Activated CD4-positive, CD25-positive, alpha-beta regulatory T cell treated with anti-CD3 and anti-CD28 coated beads, Interleukin-2, amount 50 U/mL, for 72 hours (primary cell): Measurements from ENCODE around the gene SSU72.
A peak's percentile ranks its signal among the peaks of the same experiment; 100 is the strongest.
"Not testable (repeated sequence)": the region's sequence is repeated elsewhere in the genome, so short reads cannot be mapped to it uniquely, and the experiment has no call there.

Experiments used
- DNase-seq: peaks from one replicate; pipeline ENCODE4 v3.0.0; 2021

SSU72 gene

GRCh38 chr1:1609822-1610485 lies 35.3 kb upstream of the SSU72 start:
- DNase-seq = no peak

GRCh38 chr1:1606232-1606631 lies 31.6 kb upstream of the SSU72 start:
- no peak for DNase-seq

GRCh38 chr1:1605724-1606123 lies 31.1 kb upstream of the SSU72 start:
- no peak for DNase-seq

GRCh38 chr1:1605034-1605591 lies 30.4 kb upstream of the SSU72 start:
- DNase-seq = no peak

GRCh38 chr1:1604374-1605033 lies 29.8 kb upstream of the SSU72 start:
- no peak for DNase-seq

GRCh38 chr1:1603671-1604373 lies 29.2 kb upstream of the SSU72 start:
- no peak for DNase-seq

GRCh38 chr1:1602968-1603506 lies 28.4 kb upstream of the SSU72 start:
- DNase-seq = no peak

- DNase-seq = no peak
These were observed 27.8 kb upstream of the SSU72 start for GRCh38 chr1:1602304-1602967.

GRCh38 chr1:1601564-1602303 lies 27.1 kb upstream of the SSU72 start:
- DNase-seq = peak; percentile 30

GRCh38 chr1:1600861-1601563 lies 26.3 kb upstream of the SSU72 start:
- no peak for DNase-seq

- peak; percentile 36 for DNase-seq
These were observed 25.5 kb upstream of the SSU72 start, which contains the start of gene FNDC10 for GRCh38 chr1:1599935-1600860. Gene FNDC10 (minus strand): TSS chr1:1600135. CDS start chr1:1600015, 120 bp downstream.

GRCh38 chr1:1599030-1599934 lies 24.6 kb upstream of the SSU72 start:
- DNase-seq = peak; percentile 61

- DNase-seq = no peak
These were observed 24.0 kb upstream of the SSU72 start for GRCh38 chr1:1598720-1599029.

GRCh38 chr1:1598051-1598719 lies 23.5 kb upstream of the SSU72 start:
- no peak for DNase-seq

GRCh38 chr1:1597275-1597930 lies 22.7 kb upstream of the SSU72 start:
- no peak for DNase-seq

GRCh38 chr1:1596493-1597274 lies 22.0 kb upstream of the SSU72 start:
- no peak for DNase-seq

- DNase-seq = not testable (repeated sequence)
These were observed 20.7 kb upstream of the SSU72 start for GRCh38 chr1:1595341-1595740.
